DND-41 (cell line): ENCODE measurements around the gene SLC22A4.

Source experiments
- ATAC-seq: fragments of 200-7000 bp; cut with Tn5 transposase; 3 replicates; pipeline ENCODE4 v1.9.1; 2021; ENCODE audit warnings: low read depth; ENCODE audit not compliant: insufficient read depth
- DNase-seq: peaks from one replicate; pipeline ENCODE4 v3.0.0-alpha.2; 2020
- H2AFZ ChIP-seq: 2 replicates; pipeline ENCODE4 v1.6.0; 2012; ENCODE audit warnings: low read depth, low read length
- H3K27ac ChIP-seq: 2 replicates; pipeline ENCODE4 v1.5.1; 2012; ENCODE audit warnings: low read length, inconsistent platforms
- H3K27me3 ChIP-seq: fragments of 200-600 bp; sonication (generic); 2 replicates; pipeline ENCODE4 v1.6.0; 2012; ENCODE audit warnings: low read length, mild to moderate bottlenecking, inconsistent platforms; ENCODE audit not compliant: insufficient read depth, poor library complexity
- H3K36me3 ChIP-seq: 2 replicates; pipeline ENCODE4 v1.5.1; 2012; ENCODE audit warnings: low read length, inconsistent platforms; ENCODE audit not compliant: insufficient read depth
- H3K4me1 ChIP-seq: 2 replicates; pipeline ENCODE4 v1.5.1; 2012; ENCODE audit warnings: mild to moderate bottlenecking, low read length; ENCODE audit not compliant: insufficient read depth
- H3K4me2 ChIP-seq: 2 replicates; pipeline ENCODE4 v1.6.0; 2012; ENCODE audit warnings: mild to moderate bottlenecking, moderate library complexity, low read length, inconsistent platforms; ENCODE audit not compliant: insufficient read depth
- H3K4me3 ChIP-seq, 2 experiments: fragments of 200-600 bp in 1 of 2; shearing (Covaris generic) in 1 of 2; 2 replicates each; pipeline ENCODE4 v1.5.1; 2012 to 2016; ENCODE audit warnings: inconsistent platforms in 2 of 2, low read length in 2 of 2, mild to moderate bottlenecking in 2 of 2, low read depth in 1 of 2, moderate library complexity in 1 of 2
- H3K79me2 ChIP-seq: 2 replicates; pipeline ENCODE4 v1.6.0; 2012; ENCODE audit warnings: low read length, inconsistent platforms; ENCODE audit not compliant: insufficient read depth
- H3K9ac ChIP-seq: 2 replicates; pipeline ENCODE4 v1.6.0; 2012; ENCODE audit warnings: low read depth, mild to moderate bottlenecking, inconsistent platforms, low read length, moderate library complexity
- H3K9me3 ChIP-seq: 2 replicates; pipeline ENCODE4 v1.5.1; 2012; ENCODE audit warnings: low read length, moderate library complexity, mild to moderate bottlenecking, inconsistent platforms; ENCODE audit not compliant: insufficient read depth, severe bottlenecking
- H4K20me1 ChIP-seq: 2 replicates; pipeline ENCODE4 v1.6.0; 2012; ENCODE audit warnings: low read length; ENCODE audit not compliant: insufficient read depth
- CTCF ChIP-seq: IDR thresholded peaks from 2 replicates; pipeline ENCODE4 v1.5.1; 2012; ENCODE audit warnings: borderline replicate concordance, low read length, moderate library complexity, mild to moderate bottlenecking; ENCODE audit not compliant: poor library complexity, severe bottlenecking; ENCODE audit errors: extremely low read depth
- EZH2 ChIP-seq: IDR thresholded peaks from 3 replicates; pipeline ENCODE4 v1.6.1; 2012; ENCODE audit warnings: borderline replicate concordance, low read depth, mild to moderate bottlenecking, moderate library complexity, low read length, inconsistent platforms; ENCODE audit not compliant: severe bottlenecking

The SLC22A4 gene

GRCh38 chr5:132322266-132322665 lies 28.1 kb downstream of the SLC22A4 start:
- H3K9ac ChIP-seq, result no peak overlapping the region
- ATAC-seq, result no peak
- H3K27ac ChIP-seq, result no peak overlapping the region
- H3K27me3 ChIP-seq, result peaks cover 23% of the 10 kb centered on the region
- no peak overlapping the region for H3K4me2 ChIP-seq
- H3K4me3 ChIP-seq, result no peak overlapping the region
- no peaks in the 10 kb centered on the region for H3K4me1 ChIP-seq
- no peak overlapping the region for H2AFZ ChIP-seq
- no peak for DNase-seq
- TF ChIP-seq CTCF, result no peak
- no peak for TF ChIP-seq EZH2
- H3K36me3 ChIP-seq, result no peaks in the 10 kb centered on the region
- no peaks in the 10 kb centered on the region for H4K20me1 ChIP-seq
- no peaks in the 10 kb centered on the region for H3K79me2 ChIP-seq
- no peaks in the 10 kb centered on the region for H3K9me3 ChIP-seq

GRCh38 chr5:132323202-132323601 lies 29.0 kb downstream of the SLC22A4 start:
- Histone ChIP-seq H3K79me2 (no peaks in the 10 kb centered on the region), H3K27ac (no peak overlapping the region), H3K36me3 (no peaks in the 10 kb centered on the region), H3K4me3 (no peak overlapping the region), H4K20me1 (no peaks in the 10 kb centered on the region), H3K27me3 (peaks cover 23% of the 10 kb centered on the region), H2AFZ (no peak overlapping the region), H3K4me2 (no peak overlapping the region), H3K9me3 (no peaks in the 10 kb centered on the region), H3K9ac (no peak overlapping the region), H3K4me1 (no peaks in the 10 kb centered on the region)
- TF ChIP-seq CTCF (no peak), EZH2 (no peak)
- ATAC-seq, result no peak
- DNase-seq, result no peak

GRCh38 chr5:132325691-132326090 lies 31.5 kb downstream of the SLC22A4 start:
- H3K9ac ChIP-seq, result no peak overlapping the region
- no peak overlapping the region for H2AFZ ChIP-seq
- no peak overlapping the region for H3K4me3 ChIP-seq
- TF ChIP-seq EZH2, result no peak
- TF ChIP-seq CTCF, result no peak
- no peaks in the 10 kb centered on the region for H3K4me1 ChIP-seq
- ATAC-seq (no peak), DNase-seq (no peak)
- no peak overlapping the region for H3K27ac ChIP-seq
- peaks cover 16% of the 10 kb centered on the region for H3K27me3 ChIP-seq
- H3K4me2 ChIP-seq, result no peak overlapping the region
- no peaks in the 10 kb centered on the region for H3K36me3 ChIP-seq
- H4K20me1 ChIP-seq, result no peaks in the 10 kb centered on the region
- no peaks in the 10 kb centered on the region for H3K9me3 ChIP-seq
- H3K79me2 ChIP-seq, result no peaks in the 10 kb centered on the region

DNA sequence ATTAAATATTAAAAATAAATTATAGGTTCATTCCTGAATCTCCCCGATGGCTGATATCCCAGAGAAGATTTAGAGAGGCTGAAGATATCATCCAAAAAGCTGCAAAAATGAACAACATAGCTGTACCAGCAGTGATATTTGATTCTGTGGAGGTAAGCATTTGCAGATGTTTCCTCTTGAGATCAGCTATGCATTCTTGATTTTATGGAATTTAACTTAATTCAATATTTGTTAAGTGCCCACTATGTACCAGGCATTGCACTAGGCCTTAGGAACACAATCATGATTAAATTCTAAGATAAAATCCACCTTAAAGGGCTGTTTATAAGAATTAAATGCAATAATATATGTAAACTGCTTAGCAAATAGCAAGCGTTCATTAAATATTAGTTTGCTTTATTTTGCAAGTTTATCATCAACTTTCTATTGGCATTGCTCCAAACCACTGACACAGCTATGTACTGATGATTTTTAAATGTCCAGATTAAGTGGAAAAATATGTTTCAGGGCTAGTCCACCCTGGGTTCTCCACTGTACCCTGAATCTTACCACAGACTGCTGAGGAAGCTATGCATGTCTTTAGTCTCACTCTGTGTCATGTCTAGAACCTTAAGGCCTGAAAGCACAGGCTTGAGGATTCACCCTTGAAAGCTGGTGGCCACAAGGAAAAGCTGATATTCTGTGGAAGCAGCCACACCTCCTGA lies 33.2 kb downstream of the SLC22A4 start:
- H3K27ac ChIP-seq, result no peak overlapping the region
- H3K36me3 ChIP-seq, result no peaks in the 10 kb centered on the region
- no peaks in the 10 kb centered on the region for H3K9me3 ChIP-seq
- DNase-seq, result no peak
- no peak overlapping the region for H3K4me3 ChIP-seq
- H3K79me2 ChIP-seq, result no peaks in the 10 kb centered on the region
- no peak for ATAC-seq
- no peaks in the 10 kb centered on the region for H3K4me1 ChIP-seq
- no peak for TF ChIP-seq CTCF
- no peak overlapping the region for H3K9ac ChIP-seq
- H2AFZ ChIP-seq, result no peak overlapping the region
- peaks cover 9% of the 10 kb centered on the region for H3K27me3 ChIP-seq
- H3K4me2 ChIP-seq, result no peak overlapping the region
- H4K20me1 ChIP-seq, result no peaks in the 10 kb centered on the region
